Astrocyte (in vitro differentiated cells and primary cell): ENCODE results near the gene MX2.

Experiments used
- CTCF ChIP-seq: IDR thresholded peaks from 2 replicates; pipeline ENCODE4 v1.5.1; 2011; ENCODE audit warnings: low read depth, mild to moderate bottlenecking, inconsistent platforms, low read length, moderate library complexity; ENCODE audit not compliant: insufficient read depth
- EZH2 ChIP-seq: IDR thresholded peaks from 2 replicates; pipeline ENCODE4 v1.6.1; 2012; ENCODE audit warnings: mild to moderate bottlenecking, low read length, inconsistent platforms; ENCODE audit not compliant: insufficient read depth

DNA sequence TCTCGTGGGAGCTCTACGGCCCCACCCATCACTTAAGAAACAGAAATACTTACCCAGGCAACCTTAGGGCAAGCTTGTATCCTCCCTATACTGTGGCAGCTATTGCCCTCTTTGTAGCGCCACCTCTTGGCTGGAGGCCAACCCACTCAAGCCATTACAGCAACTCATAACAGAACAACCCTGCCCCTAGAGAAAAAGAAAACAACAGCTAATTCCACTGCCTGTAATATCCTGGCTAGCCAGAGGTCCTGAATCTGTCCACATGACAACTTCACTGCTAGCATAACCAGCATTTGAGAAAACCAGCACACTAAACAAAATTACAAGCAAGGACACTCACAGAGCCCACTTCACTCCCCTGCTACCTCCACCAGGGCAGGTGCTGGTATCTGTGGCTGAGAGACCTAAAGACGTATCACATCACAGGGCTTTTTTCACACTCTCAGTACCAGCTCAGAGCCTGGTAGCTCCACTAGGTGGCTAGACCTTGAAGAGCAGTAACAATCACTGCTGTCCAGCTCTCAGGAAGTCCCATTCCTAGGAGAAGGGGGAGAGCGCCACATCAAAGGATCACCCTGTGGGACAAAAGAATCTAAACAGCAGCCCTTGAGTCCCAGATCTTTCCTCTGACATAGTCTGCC, 49.7 kb downstream of the MX2 start:
- TF ChIP-seq CTCF (no peak), EZH2 (no peak)
